NCI-H2081 (cell line): Measurements from ENCODE around the gene ATG9B.
"Not testable (repeated sequence)": the region's sequence is repeated elsewhere in the genome, so short reads cannot be mapped to it uniquely, and the experiment has no call there.

Experiments
- DNase-seq, 2 experiments: peaks; one replicate each; lab custom pipeline; 2025; lab: John Stamatoyannopoulos, UW

ATG9B gene

DNA sequence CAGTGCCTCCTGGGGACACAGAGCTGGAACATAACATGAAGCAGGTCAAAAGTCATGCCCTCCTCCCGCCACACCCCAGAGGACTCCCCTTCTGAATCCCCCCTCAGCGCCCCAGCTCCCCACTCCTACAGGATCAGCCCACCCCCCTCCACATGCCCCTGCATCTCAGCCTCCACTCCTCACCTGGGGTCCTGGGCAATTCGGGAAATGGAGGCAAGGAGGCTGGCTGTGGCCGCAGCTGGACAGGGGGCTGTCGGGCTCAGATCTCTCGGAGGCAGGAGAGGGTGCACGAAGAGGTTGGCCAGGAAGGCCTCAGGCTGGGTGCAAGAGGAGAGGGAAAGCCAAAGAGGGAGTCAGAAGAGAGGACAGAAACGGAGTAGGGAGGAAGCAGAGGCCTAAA, 7.8 kb downstream of the ATG9B start:
- no peak for DNase-seq

DNA sequence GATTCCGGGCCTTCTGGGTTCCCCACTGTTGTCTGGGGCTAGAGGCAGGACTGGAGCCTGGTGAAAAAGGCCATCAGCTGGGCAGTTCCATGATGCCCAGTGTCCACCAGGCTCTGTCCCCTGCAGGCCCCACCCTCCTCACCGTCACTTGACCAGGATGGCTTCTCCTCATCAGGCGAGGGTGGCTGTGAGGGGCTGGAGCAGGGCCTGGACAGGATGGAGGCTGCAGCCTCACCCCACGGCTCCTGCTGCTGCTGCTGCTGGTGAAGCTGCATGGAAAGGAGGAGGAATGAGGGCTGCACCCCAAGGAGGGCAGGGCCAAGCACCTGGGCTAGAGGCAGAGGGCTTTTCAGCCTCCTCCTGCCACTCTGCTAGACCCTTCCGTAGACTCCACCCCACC, 8.3 kb downstream of the ATG9B start:
- no peak for DNase-seq

DNA sequence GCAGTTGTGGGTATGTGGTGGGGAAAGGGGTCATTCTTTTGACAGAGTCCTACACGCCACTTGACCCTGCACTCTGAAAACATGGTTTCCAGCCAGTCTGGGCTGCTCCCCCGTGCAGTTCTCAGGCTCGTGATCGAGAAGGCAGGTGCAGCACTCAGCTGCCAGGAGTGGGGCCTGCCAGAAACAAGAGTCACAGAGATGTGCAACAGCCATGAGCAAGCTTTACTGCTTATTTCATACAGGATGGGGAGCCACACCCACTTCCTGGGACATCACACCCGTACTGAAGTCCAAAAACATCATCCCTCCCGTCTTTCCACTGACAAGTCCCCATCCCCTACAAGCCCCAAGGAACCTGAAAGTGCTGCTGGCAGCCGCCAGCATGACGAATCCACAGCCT, 9.3 kb downstream of the ATG9B start:
- DNase-seq: no peak

DNA sequence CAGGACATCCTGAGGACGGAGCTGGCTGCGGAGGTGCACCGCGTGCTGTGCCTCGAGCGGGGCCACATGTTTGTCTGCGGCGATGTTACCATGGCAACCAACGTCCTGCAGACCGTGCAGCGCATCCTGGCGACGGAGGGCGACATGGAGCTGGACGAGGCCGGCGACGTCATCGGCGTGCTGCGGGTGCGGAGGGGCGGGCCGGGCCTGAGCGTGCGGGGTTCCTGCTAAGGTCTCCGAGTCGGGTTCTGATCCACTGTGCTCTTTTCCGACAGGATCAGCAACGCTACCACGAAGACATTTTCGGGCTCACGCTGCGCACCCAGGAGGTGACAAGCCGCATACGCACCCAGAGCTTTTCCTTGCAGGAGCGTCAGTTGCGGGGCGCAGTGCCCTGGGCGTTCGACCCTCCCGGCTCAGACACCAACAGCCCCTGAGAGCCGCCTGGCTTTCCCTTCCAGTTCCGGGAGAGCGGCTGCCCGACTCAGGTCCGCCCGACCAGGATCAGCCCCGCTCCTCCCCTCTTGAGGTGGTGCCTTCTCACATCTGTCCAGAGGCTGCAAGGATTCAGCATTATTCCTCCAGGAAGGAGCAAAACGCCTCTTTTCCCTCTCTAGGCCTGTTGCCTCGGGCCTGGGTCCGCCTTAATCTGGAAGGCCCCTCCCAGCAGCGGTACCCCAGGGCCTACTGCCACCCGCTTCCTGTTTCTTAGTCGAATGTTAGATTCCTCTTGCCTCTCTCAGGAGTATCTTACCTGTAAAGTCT, 10.4 kb downstream of the ATG9B start:
- DNase-seq: peak; percentile 31 to 56

DNA sequence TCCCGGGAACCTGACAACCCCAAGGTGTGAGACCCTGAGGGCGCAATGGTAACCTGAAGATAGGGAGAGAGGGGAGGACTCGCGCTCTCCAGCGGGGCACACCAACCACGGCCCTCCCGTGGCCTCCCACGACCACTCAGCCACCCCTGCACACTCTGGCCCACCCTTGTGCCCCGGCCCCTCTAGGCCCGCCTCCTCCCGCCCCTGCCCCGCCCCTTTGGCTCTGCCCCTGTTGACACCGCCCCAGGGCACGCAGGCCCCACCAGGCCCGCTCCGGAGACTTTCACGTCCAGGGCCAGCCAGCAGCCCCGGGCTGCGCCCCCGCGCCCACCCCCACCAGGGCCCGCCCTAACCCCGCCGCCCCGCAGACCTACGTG, 10.9 kb downstream of the ATG9B start:
- no peak for DNase-seq

DNA sequence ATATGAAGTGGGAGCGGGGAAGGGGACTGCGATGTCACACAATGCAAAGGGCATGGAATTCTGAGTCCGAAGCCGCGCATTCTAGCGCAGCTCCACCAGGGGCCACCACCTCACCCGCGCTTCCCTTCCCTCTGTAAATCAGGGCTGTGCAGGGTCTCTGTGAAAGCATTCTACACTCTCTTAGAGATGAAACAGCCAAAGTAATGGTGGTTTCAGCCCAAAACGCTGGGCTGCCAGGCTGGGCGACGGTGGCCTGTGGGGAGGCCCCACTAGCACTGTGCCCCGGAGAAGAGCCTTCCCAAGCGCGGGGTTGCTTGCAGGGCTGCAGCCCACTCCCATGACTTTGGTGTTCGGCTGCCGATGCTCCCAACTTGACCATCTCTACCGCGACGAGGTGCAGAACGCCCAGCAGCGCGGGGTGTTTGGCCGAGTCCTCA, 11.4 kb downstream of the ATG9B start:
- DNase-seq: peak; percentile 27 to 49

DNA sequence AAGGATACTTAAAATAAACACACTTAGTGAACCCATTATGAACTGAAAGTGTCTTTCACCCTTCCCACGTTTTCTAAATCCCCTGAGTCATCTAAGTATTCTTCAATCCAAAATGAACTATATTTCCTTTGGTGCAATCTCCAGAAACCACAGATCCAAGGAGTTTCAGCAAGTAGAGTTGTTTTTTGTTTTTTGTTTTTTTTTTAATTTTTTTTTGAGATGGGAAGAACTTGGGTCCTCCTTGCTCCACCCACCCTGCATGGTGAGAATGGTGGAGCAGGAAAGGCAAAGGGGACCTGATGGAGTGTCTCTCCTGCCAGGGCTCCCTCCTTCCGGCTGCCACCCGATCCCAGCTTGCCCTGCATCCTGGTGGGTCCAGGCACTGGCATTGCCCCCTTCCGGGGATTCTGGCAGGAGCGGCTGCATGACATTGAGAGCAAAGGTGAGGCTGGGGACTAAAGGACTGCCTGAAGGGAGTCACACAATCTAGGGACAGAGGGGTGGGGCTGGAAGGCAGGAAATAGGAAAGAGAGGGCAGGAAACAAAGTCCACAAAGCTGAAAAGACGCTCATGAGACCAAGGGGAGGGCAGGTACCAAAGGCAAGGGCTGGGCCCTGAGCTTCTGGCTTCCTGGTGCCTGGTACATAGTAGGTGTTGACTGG, 12.1 kb downstream of the ATG9B start:
- DNase-seq: no peak

DNA sequence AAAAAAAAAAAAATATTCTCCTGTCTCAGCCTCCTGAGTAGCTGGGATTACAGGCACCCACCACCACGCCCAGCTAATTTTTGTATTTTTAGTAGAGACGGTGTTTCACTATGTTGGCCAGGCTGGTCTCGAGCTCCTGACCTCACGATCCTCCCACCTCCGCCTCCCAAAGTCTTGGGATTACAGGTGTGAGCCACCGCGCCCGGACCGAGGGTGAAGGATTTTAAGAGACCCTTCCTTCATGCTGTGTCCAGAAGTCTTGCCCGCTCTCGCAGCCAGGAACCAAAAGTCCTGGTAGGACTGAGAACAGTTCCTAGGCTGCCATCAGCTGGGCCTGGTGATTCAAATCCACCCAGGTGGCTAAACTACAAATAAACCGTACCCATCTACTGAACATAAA, 12.7 kb downstream of the ATG9B start:
- DNase-seq: not testable (repeated sequence)

DNA sequence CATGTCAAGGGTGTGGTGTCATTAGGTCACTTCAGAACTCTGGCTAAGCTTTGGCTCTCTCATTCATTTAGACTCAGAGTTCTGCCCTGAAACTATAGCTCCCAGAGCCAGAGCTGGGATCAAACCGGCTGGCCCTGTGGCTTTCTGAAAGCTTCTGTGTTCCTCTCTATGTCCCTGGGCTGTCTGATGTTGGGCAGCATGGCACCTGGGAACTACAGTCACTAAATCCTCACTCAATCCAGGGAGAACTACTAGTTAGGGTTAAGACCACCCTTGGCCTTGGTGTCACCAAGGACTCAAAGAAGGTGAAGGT, 13.2 kb downstream of the ATG9B start:
- DNase-seq: no peak

DNA sequence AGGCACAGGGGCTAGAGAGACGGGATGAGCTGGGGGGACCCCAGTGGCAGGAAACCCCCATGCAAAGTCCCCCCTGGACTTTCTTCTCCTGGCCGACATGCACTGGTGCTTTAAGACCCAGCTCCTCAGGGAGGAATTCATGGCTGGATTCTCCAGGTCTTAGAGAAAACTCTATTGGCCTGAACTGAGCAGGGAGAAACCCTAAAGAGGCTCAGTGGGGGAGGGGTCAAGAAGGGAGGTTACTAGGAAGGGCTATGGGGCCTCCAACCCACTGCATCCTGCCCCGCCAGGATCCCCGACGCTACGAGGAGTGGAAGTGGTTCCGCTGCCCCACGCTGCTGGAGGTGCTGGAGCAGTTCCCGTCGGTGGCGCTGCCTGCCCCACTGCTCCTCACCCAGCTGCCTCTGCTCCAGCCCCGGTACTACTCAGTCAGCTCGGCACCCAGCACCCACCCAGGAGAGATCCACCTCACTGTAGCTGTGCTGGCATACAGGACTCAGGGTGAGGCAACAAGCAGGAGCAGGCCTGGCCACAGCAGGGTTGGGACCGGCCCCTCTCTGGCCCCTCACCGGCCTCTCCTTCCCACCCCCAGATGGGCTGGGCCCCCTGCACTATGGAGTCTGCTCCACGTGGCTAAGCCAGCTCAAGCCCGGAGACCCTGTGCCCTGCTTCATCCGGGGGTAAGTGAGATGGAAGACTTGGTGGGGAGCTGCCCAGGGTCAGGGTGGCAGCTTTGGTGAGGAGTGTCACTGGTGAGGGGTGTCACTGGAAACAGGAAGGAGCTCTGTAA, 13.8 kb downstream of the ATG9B start:
- no peak for DNase-seq

DNA sequence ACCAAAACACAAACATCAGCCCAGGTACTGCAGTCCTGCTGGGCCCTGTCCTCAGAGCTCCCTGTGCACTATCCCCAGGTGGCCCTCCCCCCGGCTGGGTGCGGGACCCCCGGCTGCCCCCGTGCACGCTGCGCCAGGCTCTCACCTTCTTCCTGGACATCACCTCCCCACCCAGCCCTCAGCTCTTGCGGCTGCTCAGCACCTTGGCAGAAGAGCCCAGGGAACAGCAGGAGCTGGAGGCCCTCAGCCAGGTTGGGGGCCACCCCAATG, 14.3 kb downstream of the ATG9B start:
- DNase-seq: no peak

DNA sequence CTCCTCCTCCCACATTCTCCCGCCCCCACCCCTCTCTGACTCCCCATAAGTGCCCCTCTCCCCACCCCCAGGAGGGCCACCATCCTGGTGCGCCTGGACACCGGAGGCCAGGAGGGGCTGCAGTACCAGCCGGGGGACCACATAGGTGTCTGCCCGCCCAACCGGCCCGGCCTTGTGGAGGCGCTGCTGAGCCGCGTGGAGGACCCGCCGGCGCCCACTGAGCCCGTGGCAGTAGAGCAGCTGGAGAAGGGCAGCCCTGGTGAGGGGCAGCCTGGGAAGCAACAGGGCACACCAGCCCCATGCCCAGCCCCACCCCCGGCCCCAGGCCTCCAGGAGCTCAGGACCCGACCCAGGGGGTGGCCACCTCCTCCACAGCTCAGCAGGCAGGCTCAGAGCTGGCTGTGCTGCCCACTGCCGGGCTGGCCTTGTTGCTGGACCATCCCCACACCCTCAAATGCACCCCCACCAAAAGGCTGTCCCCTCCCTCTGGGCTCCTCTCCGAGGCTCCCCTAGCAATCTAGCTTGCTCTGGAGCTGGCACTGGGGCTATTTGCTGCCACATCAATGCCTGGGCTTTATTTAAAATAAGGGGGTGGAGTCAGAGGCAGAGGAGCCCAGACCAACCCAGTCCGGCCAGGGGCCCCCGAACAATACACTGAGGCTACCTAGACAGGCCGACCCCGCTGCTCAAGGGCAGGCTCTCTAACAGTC, 14.8 kb downstream of the ATG9B start:
- DNase-seq: no peak

DNA sequence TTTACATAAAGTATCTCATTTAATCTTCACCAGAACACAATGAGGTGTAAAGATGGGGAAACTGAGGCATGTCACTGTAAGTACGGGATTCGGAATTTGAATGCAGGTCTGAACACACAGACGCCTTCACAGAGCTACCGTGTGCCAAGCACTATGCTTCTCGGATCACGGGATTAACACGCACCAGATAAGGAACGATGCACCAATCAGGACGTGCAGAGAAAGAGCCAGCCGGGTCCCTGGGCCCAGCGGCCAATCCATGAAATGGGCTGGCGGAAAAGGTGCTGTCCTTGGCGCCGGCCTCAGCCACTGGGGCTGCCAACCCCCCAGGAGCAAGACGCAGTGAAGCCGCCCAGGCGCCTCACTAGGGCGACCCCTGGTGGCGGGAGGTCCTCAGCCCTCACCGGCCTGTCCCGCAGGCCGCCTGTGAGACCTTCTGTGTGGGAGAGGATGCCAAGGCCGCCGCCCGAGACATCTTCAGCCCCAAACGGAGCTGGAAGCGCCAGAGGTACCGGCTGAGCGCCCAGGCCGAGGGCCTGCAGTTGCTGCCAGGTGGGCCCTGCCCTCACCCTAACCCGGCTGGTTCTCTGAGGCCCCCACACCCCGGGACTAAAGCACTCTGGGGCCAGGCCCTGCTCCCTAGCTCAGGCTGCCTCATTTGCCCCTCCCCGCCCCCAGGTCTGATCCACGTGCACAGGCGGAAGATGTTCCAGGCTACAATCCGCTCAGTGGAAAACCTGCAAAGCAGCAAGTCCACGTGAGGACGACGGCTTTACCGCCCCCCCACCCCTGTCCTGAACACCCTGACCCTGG, 15.6 kb downstream of the ATG9B start:
- DNase-seq: no peak

DNA sequence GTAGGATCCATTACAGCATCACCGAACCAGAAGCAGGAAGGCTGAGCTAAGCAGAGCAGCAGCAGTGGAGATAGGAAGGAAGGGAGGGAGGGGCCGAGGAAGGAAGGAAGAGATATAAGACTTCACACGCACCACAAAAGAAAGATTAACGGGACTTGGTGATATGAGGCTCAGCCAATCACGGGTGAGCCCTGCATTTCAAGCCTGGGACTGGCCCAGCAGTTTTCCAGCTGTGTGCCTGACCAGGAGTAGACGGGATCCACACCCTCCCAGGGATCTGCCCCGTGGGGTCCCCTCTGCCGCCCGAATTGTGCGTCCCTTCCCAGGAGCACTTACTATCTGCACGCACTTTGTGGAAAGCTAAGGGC, 16.2 kb downstream of the ATG9B start:
- no peak for DNase-seq

DNA sequence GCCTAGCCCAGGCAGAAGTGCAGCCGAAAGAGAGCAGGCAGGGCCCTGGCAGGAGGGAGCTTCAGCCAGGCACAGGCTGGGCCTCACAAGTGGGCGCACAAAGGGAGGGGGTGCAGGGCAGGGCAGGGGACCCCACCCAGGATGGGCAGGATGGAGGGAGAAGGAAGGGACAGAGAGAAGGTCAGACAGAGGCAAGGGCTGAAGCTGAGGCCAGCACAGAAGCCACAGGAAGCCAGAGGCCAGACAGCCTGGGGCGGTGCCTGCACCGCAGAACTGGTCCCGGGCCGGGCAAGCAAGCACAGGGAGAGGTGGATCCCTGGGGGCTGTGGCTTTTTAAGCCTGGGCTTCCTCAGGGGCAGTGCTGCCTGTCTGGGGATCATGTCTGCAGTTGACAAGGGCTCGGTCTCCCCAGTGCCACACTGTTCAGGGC, 16.8 kb downstream of the ATG9B start:
- no peak for DNase-seq

DNA sequence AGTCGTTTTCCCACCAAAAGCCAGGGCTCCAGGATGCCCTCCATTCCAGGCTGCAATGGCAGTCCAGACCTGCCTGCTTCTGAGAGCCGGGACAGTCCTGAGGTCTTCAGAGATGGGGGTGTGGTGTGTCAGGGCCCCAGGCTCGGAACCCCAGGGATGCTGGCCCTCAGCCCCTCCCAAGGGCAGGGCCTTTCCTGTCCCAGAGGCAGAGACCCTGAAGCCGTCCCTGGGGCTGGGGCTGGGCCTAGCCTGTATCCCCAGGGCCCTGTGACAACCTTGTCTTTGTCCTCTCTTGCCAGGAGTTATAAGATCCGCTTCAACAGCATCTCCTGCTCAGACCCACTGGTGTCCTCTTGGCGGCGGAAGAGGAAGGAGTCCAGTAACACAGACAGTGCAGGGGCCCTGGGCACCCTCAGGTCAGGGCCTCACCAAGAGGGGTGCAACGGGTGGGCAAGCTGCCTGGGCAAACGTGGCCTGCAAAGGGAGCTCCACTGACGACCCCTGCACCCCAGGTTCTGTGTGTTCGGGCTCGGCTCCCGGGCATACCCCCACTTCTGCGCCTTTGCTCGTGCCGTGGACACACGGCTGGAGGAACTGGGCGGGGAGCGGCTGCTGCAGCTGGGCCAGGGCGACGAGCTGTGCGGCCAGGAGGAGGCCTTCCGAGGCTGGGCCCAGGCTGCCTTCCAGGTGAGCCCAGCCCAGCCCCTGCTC, 17.5 kb downstream of the ATG9B start:
- DNase-seq: no peak

DNA sequence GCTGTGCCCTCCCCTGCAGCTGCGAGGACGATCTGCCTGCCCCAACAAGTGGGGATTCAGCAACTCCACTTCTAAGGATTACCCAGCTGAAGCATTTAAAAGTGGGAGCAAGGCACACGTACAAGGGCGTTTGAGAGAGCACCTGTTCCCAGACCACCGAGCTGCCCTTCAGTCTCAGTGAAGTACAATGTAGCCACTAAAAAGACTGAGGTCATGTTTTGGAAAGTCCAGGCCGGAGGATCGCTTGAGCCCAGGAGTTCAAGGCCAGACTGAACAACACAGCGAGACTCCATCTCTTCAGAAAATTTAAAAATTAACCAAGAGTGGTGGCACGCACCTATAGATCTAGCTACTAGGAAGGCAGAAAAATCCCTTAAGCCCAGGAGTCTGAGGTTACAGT, 18.7 kb downstream of the ATG9B start:
- no peak for DNase-seq

DNA sequence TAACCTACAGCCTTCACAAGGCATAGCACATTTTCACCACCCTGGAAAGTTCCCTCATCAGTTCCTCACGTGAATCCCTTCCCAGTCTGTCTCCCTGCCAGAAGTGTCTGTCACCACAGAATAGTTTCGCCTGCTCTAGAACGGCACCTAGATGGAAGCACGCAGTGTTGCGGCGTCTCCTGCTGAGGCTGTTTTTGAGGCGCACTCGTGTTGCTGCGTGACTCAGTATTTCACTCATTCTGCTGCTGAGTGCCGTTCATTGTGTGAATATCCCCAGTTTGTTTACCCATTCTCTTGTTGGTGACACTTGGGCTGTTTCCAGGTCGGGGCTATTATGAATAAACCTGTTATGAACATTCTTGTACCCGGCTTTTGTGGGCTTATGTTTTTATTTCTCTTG, 20.7 kb downstream of the ATG9B start:
- peak; percentile 36 to 77 for DNase-seq

DNA sequence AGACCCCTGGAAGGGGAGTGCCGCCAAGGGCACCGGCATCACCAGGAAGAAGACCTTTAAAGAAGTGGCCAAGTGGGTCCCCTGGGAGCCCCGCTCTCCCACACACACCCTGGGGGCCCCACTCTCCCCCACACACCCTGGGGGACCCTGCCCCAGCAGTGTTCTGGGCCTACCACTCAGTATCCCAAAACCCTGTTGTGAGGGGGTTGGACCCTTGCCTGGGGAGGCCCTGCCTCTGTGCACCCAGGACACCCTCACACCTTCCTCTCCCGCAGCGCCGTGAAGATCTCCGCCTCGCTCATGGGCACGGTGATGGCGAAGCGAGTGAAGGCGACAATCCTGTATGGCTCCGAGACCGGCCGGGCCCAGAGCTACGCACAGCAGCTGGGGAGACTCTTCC, 22.7 kb downstream of the ATG9B start:
- no peak for DNase-seq

DNA sequence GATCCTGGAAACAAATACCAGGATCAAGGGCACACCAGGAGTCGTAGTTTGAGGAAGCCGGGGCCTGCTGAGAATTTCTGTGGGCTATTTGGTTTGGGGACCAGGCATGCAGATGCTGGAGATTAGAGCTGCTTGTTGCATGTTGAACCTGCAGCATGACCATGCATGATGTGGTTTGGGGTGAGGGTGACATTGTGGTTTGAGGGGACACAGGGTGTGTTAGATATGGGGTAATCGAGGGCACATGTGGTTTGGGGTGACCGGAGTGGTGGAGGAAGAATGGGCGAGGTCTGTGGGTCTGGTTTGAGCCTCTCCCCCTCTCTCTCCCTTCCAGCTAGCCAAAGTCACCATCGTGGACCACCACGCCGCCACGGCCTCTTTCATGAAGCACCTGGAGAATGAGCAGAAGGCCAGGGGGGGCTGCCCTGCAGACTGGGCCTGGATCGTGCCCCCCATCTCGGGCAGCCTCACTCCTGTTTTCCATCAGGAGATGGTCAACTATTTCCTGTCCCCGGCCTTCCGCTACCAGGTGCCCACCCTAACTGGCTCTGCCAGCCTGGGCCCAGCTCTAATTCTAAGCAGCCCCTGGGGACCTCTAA, 23.3 kb downstream of the ATG9B start:
- DNase-seq: no peak
